ENCODE results near the gene FAS. TPM values are rescaled to one million over a fixed set of nuclear protein-coding genes. Genes with fewer than 3 reads are reported as not detected.

The FAS gene
- total RNA-seq, 4 donors from 2014 or later, result 9.0 to 58.5 (median 53.6) TPM

DNA sequence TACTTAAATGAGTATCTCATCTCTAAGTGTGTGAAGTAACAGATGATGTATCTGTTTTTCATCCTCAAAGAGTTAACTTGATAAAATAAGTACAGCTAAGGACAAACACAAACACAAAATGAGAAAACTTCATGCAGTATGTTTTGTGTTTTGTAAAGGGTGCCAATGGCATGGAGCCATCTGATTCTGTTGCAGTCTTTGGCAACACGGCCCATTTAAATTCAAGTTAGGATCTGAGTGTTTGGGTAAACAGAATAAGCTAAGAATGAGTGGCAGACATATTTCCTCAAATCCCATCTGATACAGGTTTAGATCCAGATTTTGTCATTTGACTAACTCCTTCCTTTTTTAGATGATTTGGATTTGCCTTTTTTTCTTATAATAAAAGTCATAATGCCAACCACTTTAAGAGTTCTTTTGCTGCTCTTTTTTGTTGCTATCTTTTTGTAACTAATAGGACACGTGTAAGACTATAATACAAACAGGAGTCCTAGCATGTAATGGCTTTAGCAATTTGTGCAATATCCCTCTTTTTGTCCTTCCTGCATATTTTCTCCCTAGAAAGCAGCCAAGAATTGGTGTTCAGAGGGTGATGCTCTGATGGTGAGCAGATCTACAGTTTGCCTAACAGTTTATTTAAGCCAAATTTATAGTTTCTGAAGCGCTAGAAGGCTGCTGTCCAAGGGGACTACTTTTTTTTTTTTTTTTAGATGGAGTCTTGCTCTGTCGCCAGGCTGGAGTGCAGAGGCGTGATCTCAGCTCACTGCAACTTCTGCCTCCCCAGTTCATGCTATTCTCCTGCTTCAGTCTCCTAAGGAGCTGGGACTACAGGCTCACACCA is 19.2 kb upstream of the FAS start:
- peak overlapping the region; percentile 51 to 84 (median 77) for H3K27ac ChIP-seq
- 64 to 70% methylated on average over 2 to 5 of the region's 5 CpGs for WGBS, 2 donors (ENCODE audit: low coverage in 1 of 2)
- H3K36me3 ChIP-seq, result no peaks in the 10 kb centered on the region
- TF ChIP-seq EP300 (IDR thresholded peaks at IDR 0.05; ENCODE audit: low read depth) (no peak), POLR2AphosphoS5 (IDR thresholded peaks at IDR 0.05) (peak in 2 of 3 donors; percentile 54 to 63)
- DNase-seq, result no peak
- intact Hi-C loops (cut with DNase I; ENCODE audit: low total_unique reads) (no loop called here), in situ Hi-C loops (cut with MboI; ENCODE audit: low pct_ligation_motif_present in 1 of 4, low pct_unique_long_range_greater_than_20kb in 1 of 4, low sequenced_read_pairs in 3 of 4) (no loop called here)
- H3K4me1 ChIP-seq, result peaks cover 7 to 32% (median 10%) of the 10 kb centered on the region in 4 donors
- H3K9me3 ChIP-seq, result no peaks in the 10 kb centered on the region
- H3K27me3 ChIP-seq, result no peaks in the 10 kb centered on the region
- H3K4me3 ChIP-seq, result no peak overlapping the region

- Histone ChIP-seq H3K4me1 (peaks cover 6 to 29% (median 12%) of the 10 kb centered on the region in 4 donors), H3K9me3 (no peaks in the 10 kb centered on the region), H3K27ac (peak overlapping the region; percentile 77 to 84 (median 82)), H3K4me3 (no peak overlapping the region), H3K36me3 (no peaks in the 10 kb centered on the region), H3K27me3 (no peaks in the 10 kb centered on the region)
- in situ Hi-C loops (cut with MboI; ENCODE audit: low pct_ligation_motif_present in 1 of 4, low pct_unique_long_range_greater_than_20kb in 1 of 4, low sequenced_read_pairs in 3 of 4), result no loop called here
- DNase-seq, result no peak
- 74 to 88% methylated on average over 2 to 3 of the region's 3 CpGs for WGBS, 2 donors (ENCODE audit: low coverage in 1 of 2)
- TF ChIP-seq POLR2A (IDR thresholded peaks at IDR 0.05), result no peak
- no peak for TF ChIP-seq CTCF (IDR thresholded peaks at IDR 0.05)
- TF ChIP-seq EP300 (IDR thresholded peaks at IDR 0.05; ENCODE audit: low read depth), result no peak
- TF ChIP-seq POLR2AphosphoS5 (IDR thresholded peaks at IDR 0.05), result no peak
- intact Hi-C loops (cut with DNase I; ENCODE audit: low total_unique reads), result no loop called here
Observed at GRCh38 chr10:88974012-88974411, 16.6 kb upstream of the FAS start.

DNA sequence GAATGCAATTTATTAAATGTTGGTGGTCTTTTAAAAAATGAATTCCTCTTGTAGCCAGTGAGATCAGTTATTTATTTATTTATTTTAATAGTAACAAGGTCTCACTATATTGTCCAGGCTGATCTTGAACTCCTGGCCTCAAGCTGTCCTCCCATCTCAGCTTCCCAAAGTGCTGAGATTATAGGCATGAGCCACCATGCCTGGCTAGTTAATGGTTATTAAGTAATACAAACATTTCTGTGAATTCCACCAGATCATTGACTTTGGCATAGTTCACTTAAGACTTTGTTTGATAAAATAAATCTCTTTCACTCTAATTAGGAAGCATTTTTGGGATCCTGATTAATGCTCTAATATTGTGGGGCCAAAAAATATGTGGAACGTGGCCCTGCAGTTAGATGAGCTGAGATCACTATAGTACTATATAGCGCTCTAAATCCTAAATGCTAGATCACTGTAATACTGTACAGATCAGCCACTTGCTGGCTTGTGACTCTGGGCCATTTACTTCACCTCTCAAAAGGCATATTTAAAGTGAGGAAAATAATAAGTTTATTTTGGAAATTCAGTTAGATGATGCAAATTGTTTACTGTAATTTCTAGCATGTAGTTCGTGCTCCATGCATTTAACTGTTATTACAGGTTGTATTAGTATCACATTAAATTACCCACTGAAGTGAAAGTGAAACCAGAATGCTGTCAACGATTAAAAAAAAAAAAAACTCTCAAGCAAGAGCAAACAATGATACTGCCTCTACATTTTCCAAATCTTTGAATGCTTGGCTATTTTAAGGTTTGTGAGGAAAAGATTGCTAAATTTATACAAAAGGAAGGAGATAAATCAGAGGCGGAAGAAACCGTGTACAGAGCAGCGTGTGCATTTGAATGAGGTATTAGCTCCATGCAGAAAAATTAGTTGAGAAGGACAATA is 15.9 kb upstream of the FAS start:
- H3K4me1 ChIP-seq, result peaks cover 9 to 36% (median 13%) of the 10 kb centered on the region in 4 donors
- in situ Hi-C loops (cut with MboI; ENCODE audit: low pct_ligation_motif_present in 1 of 4, low pct_unique_long_range_greater_than_20kb in 1 of 4, low sequenced_read_pairs in 3 of 4), result no loop called here
- H3K27ac ChIP-seq, result peak overlapping the region; percentile 77 to 84 (median 82)
- no peaks in the 10 kb centered on the region for H3K27me3 ChIP-seq
- 13 to 18% methylated on average over 7 of the region's 7 CpGs for WGBS, 2 donors (ENCODE audit: low coverage in 1 of 2)
- no peaks in the 10 kb centered on the region for H3K36me3 ChIP-seq
- no peak for DNase-seq
- TF ChIP-seq CTCF (IDR thresholded peaks at IDR 0.05), result no peak
- TF ChIP-seq EP300 (IDR thresholded peaks at IDR 0.05; ENCODE audit: low read depth), result no peak
- TF ChIP-seq POLR2AphosphoS5 (IDR thresholded peaks at IDR 0.05), result no peak
- no peak for TF ChIP-seq POLR2A (IDR thresholded peaks at IDR 0.05)
- intact Hi-C loops (cut with DNase I; ENCODE audit: low total_unique reads), result no loop called here
- no peaks in the 10 kb centered on the region for H3K9me3 ChIP-seq
- peak overlapping the region; percentile 12 to 59 (median 34) for H3K4me3 ChIP-seq

- Histone ChIP-seq H3K27ac (peak overlapping the region; percentile 77 to 84 (median 82)), H3K4me1 (peaks cover 11 to 43% (median 15%) of the 10 kb centered on the region in 4 donors), H3K9me3 (no peaks in the 10 kb centered on the region), H3K27me3 (no peaks in the 10 kb centered on the region), H3K4me3 (peak overlapping the region in 3 of 4 donors; percentile 32 to 59 (median 36)), H3K36me3 (no peaks in the 10 kb centered on the region)
- intact Hi-C loops (cut with DNase I; ENCODE audit: low total_unique reads), result no loop called here
- in situ Hi-C loops (cut with MboI; ENCODE audit: low pct_ligation_motif_present in 1 of 4, low pct_unique_long_range_greater_than_20kb in 1 of 4, low sequenced_read_pairs in 3 of 4), result no loop called here
- DNase-seq, result no peak
- WGBS, 2 donors (ENCODE audit: low coverage in 1 of 2), result 29 to 45% methylated on average over 2 to 3 of the region's 3 CpGs
- no peak for TF ChIP-seq POLR2A (IDR thresholded peaks at IDR 0.05)
- TF ChIP-seq POLR2AphosphoS5 (IDR thresholded peaks at IDR 0.05), result no peak
- no peak for TF ChIP-seq EP300 (IDR thresholded peaks at IDR 0.05; ENCODE audit: low read depth)
- no peak for TF ChIP-seq CTCF (IDR thresholded peaks at IDR 0.05)
Observed at GRCh38 chr10:88975377-88975720, 15.2 kb upstream of the FAS start.

All from transverse colon (tissue), 4 donors.